Activated CD8-positive, alpha-beta memory T cell treated with anti-CD3 and anti-CD28 coated beads, Interleukin-2, amount 50 U/mL, for 1 hour (primary cell): ENCODE data around the gene TIMM8A.
"Not testable (repeated sequence)": the region's sequence is repeated elsewhere in the genome, so short reads cannot be mapped to it uniquely, and the experiment has no call there.

Experiments
- DNase-seq: peaks from one replicate; pipeline ENCODE4 v3.0.0-alpha.2; 2020; ENCODE audit errors: extremely low read depth

Gene TIMM8A

GRCh38 chrX:101359966-101360365, 11.4 kb upstream of the TIMM8A start:
- no peak for DNase-seq

GRCh38 chrX:101357166-101357795, 8.7 kb upstream of the TIMM8A start:
- no peak for DNase-seq

- no peak for DNase-seq
Measured at GRCh38 chrX:101349193-101349562, 636 bp upstream of the TIMM8A start.

- DNase-seq: no peak
Measured at GRCh38 chrX:101347859-101348451, 587 bp downstream of the TIMM8A start.

GRCh38 chrX:101337776-101338271, 10.7 kb downstream of the TIMM8A start:
- no peak for DNase-seq

GRCh38 chrX:101334310-101334709, 14.2 kb downstream of the TIMM8A start:
- DNase-seq: not testable (repeated sequence)

GRCh38 chrX:101326600-101326999, 21.9 kb downstream of the TIMM8A start:
- not testable (repeated sequence) for DNase-seq

- DNase-seq: no peak
Measured at GRCh38 chrX:101303790-101304189, 44.8 kb downstream of the TIMM8A start.
